ENCODE data around the gene PRUNE2. TPM values are rescaled to one million over a fixed set of nuclear protein-coding genes. Genes with fewer than 3 reads are reported as not detected.

The PRUNE2 gene
- total RNA-seq, 1 donor from 2014 or later: 55.3 TPM

DNA sequence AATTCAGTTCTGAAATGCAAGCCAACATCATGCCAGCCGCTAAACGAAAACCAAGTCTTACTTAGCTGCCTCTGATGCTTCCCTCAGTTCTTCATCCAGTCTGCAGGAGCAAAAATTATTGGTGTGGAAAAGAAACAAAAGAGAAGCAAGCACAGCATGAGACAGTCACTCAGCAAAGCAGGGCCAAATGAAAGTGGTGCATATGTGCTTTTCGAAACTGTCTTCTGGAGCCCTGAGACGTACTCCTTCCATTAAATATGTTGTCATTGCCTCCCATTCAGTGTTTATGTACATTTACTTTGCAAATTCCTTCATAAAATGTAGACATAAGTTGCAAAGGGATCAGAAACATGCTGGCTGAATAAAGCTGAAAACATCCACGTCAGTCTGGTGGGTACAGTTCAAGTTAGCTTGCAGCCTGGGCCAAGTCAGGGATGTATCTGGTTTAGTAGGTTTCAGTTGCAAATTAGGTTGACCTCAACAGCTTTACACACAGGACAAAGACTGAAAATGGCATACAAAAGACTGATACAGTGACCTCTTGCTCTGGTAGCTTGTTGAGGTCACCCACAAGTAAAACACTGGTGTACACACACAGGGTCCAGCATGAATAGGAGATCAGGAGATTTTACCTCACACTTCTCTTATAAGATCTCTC, 281.4 kb downstream of the PRUNE2 start:
- ATAC-seq (no peak), DNase-seq (ENCODE audit: low spot score) (no peak)
- intact Hi-C loops (cut with DNase I): no loop called here

DNA sequence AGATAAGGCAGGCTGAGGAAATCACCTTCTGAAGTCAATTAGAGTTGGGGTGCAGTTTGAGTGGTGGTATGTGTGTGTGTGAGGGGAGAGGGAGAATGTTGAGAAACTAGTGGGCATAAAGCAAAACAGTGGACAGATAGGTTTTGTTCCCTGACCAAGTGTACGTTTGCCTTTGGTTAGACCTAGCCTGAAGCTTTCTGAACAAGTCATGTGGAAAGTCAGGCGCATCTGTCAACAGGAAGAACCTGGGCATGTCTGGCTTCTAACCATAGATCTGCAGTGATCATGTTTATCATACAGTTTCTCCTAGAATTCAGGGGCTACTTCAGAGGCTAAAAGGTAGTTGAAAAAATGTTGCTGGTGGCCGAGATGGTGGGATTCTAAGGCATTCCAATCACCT, 284.9 kb downstream of the PRUNE2 start:
- no peak for DNase-seq (ENCODE audit: low spot score)
- intact Hi-C loops (cut with DNase I): no loop called here
- ATAC-seq: no peak

- DNase-seq (ENCODE audit: low spot score): no peak
- no peak for ATAC-seq
- intact Hi-C loops (cut with DNase I): no loop called here
These were observed 285.3 kb downstream of the PRUNE2 start for GRCh38 chr9:76620581-76620980.

- DNase-seq (ENCODE audit: low spot score): no peak
- peak; percentile 82 for ATAC-seq
- intact Hi-C loops (cut with DNase I): no loop called here
These were observed 286.3 kb downstream of the PRUNE2 start for GRCh38 chr9:76619640-76620039.

GRCh38 chr9:76619197-76619596, 286.7 kb downstream of the PRUNE2 start:
- DNase-seq (ENCODE audit: low spot score) (no peak), ATAC-seq (peak; percentile 33)
- intact Hi-C loops (cut with DNase I): no loop called here

GRCh38 chr9:76618762-76619161, 287.2 kb downstream of the PRUNE2 start:
- ATAC-seq (peak; percentile 72), DNase-seq (ENCODE audit: low spot score) (no peak)
- intact Hi-C loops (cut with DNase I): no loop called here

- ATAC-seq: no peak
- intact Hi-C loops (cut with DNase I): no loop called here
- no peak for DNase-seq (ENCODE audit: low spot score)
These were observed 288.3 kb downstream of the PRUNE2 start for GRCh38 chr9:76617497-76618175.

DNA sequence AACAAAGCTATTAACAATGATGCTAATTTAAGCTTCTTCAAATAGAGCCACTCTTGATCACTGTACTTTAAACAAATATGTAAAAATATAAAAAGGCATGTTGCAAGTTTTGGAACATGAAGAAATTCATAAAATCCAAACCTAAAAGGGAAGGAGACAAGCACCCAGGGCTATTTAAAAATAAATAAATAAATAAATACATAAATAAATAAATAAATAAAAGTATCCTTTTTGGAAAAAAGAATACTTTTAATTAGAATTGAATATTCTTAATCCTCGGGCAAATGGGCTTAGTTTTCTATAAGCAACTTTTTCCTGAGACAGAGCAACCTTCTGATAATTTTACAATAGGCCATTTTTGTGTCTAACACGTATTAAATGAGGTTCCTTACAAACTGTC, 289.1 kb downstream of the PRUNE2 start:
- DNase-seq (ENCODE audit: low spot score) (no peak), ATAC-seq (no peak)
- intact Hi-C loops (cut with DNase I): no loop called here

DNA sequence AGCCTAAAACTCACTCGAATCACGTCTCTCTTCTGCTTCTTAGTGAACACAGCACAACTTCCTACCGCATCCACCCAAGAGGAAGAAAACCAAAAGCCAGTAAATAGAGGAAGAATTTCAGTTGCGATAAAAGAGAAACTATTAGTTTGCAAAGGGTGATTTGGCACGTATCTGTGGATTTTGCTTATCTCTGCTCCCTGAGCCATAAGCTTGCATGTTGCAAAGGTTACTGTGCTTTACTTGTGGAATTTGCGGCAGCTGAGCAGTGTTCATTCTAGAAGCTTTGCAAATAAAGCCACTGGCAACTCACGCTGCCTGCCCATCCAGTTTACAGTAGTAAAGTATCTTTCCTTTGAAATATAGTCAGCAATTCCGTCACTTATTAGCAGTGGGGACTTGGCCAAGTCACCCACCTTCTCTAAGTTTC, 290.7 kb downstream of the PRUNE2 start:
- ATAC-seq (no peak), DNase-seq (ENCODE audit: low spot score) (no peak)
- intact Hi-C loops (cut with DNase I): no loop called here

DNA sequence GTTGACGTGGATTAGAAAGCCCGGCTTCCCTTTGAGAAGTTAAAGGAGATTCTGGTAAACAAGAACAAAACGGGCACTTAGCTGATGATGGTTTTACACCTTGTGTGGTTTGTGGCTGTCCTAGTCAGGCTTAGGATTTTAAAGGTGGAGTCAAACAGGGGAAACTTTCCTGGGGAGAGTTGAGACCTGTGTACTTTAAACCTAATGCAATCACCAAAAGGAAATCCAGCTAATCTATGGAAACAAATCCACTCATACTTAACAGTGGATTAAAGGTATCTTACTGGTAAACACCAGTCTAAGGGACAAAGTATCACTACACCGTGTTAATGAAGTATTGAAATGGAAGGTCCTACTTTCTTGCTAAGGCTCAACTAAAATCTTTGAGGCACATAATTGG, 291.9 kb downstream of the PRUNE2 start:
- intact Hi-C loops (cut with DNase I): no loop called here
- DNase-seq (ENCODE audit: low spot score): no peak
- ATAC-seq: no peak

DNA sequence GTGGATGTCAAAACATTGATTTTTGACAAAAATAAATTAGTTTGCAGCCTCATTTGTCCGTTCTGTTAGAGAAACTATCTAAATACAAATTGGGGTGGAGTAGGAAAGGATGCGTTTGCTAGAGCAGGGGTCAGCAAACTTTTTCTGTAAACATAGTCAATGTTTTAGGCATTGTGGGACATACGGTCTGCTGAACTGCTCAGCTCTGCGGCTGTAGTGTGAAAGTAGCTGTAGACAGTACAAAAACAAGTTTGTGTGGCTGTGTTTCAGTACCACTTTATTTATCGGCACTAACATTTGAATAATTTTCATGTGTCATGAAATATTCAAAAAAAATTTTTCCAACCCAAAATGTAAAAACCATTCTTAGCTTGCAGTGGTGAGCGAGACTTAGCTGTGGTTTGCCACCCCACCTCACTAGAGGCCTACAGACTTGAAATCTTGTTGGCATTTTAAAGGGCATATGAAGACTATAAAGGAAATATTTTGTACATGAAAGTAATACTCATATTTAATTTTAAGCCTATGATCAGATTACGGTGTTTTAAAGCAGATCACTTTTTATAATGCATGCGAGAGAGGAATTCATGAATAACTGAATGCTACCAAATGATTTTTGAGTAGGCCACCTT, 292.6 kb downstream of the PRUNE2 start:
- ATAC-seq (no peak), DNase-seq (ENCODE audit: low spot score) (no peak)
- intact Hi-C loops (cut with DNase I): no loop called here

DNA sequence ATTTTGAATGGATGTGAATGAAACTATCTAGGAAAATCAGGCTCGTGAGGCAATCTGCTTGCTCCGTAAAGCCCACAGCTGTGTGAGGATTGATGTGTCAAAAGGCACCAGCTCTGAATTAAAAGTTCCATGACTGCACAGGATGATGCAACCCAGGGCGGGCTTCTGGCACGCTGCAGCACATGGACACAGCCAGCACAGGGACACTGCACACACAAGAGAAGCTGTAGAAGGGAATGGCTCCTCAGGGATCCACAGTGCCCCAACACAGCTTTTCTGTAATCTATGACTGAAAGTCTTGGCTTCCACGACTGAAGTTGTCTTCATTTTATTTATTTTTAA, 295.9 kb downstream of the PRUNE2 start:
- DNase-seq (ENCODE audit: low spot score): peak; percentile 77

GRCh38 chr9:76609285-76610010, 296.5 kb downstream of the PRUNE2 start:
- DNase-seq (ENCODE audit: low spot score) (no peak), ATAC-seq (peak; percentile 36)
- intact Hi-C loops (cut with DNase I): no loop called here

More for the DNA sequence above, 295.9 kb downstream of the PRUNE2 start:
- intact Hi-C loops (cut with DNase I): no loop called here
- peak; percentile 98 for ATAC-seq

- DNase-seq (ENCODE audit: low spot score): no peak
- ATAC-seq: no peak
- intact Hi-C loops (cut with DNase I): no loop called here
These were observed 297.2 kb downstream of the PRUNE2 start for GRCh38 chr9:76608575-76609273.

DNA sequence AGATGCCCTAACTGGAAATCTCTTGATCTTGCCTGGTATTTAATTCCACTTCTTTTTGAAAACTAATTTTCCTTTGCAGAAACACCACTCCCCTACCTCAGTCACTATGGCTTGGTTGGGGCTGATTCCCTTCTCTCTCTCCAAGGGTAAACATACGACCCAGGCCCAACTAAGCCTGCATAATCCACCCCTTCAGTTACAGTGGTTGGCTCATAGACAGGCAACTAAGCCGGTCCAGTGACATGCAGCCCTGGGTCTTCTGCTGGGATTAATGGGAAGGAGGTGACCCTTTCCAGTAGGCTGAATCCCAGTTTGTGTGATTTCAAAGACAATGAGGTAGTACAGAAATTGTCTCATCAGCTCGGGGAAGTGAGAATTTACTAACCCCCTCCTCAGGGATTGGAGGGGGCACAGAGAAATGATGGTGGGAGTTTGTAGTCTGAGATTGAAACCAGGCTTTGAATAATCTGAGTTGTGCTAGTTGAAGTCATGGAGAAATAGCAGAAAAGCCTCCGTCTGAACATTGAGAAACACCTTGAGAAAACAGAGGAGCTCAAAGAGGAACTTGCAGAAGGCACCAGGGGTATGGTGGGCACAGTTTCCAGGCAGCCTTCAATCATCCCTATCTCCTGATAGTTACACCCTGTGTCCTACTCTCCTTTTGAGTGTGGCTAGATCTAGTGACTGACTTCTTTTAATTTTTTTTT, 298.0 kb downstream of the PRUNE2 start:
- ATAC-seq (no peak), DNase-seq (ENCODE audit: low spot score) (no peak)
- intact Hi-C loops (cut with DNase I): no loop called here

DNA sequence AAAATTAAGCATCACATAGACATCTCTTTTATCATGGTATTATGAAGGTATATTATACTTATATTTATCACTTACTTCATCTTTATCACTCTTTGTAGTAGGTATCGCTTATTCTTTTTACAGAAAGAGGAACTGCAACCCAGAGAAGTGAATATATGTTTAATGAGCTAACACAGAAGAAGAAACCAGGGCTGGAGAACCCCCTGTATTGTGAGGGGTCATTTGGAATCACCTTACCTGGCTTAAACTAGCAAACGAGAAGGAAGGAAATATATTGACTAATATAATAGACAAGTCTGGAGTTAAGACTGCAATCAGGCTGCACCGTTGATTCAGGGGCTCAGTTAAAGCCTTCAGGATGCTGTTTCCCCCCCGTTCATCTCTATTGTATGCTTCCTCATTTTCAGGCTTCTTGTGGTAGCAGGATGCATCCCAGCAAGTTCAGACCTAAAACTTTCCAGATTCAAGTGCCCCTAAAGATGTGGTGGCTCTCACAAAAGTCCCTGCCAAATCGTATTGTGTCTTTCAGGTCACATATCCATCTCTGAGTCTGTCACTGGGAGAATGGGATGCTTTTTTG, 300.5 kb downstream of the PRUNE2 start:
- no peak for DNase-seq (ENCODE audit: low spot score)
- intact Hi-C loops (cut with DNase I): no loop called here

GRCh38 chr9:76603931-76604570, 301.9 kb downstream of the PRUNE2 start:
- no peak for DNase-seq (ENCODE audit: low spot score)
- no peak for ATAC-seq
- intact Hi-C loops (cut with DNase I): no loop called here

More for the DNA sequence above, 300.5 kb downstream of the PRUNE2 start:
- ATAC-seq: no peak

- DNase-seq (ENCODE audit: low spot score) (no peak), ATAC-seq (peak; percentile 63)
- intact Hi-C loops (cut with DNase I): no loop called here
These were observed 302.4 kb downstream of the PRUNE2 start for GRCh38 chr9:76603448-76603895.

All from sciatic nerve (tissue), 2 donors.